Stimulated activated CD4-positive, alpha-beta T cell treated with anti-CD3 and anti-CD28 coated beads, TNF-alpha, amount 100 ng/mL, for 48 hours (primary cell): Measurements from ENCODE around the gene TTLL8.
A peak's percentile ranks its signal among the peaks of the same experiment; 100 is the strongest.
"Not testable (repeated sequence)": the region's sequence is repeated elsewhere in the genome, so short reads cannot be mapped to it uniquely, and the experiment has no call there.

Experiments
- DNase-seq, 3 donors: peaks; one replicate each; pipeline ENCODE4 v3.0.0-alpha.2; 2020; ENCODE audit warnings: low read depth in 3 of 3

TTLL8 gene

GRCh38 chr22:50001388-50002231, 56.5 kb downstream of the TTLL8 start:
- no peak for DNase-seq

DNA sequence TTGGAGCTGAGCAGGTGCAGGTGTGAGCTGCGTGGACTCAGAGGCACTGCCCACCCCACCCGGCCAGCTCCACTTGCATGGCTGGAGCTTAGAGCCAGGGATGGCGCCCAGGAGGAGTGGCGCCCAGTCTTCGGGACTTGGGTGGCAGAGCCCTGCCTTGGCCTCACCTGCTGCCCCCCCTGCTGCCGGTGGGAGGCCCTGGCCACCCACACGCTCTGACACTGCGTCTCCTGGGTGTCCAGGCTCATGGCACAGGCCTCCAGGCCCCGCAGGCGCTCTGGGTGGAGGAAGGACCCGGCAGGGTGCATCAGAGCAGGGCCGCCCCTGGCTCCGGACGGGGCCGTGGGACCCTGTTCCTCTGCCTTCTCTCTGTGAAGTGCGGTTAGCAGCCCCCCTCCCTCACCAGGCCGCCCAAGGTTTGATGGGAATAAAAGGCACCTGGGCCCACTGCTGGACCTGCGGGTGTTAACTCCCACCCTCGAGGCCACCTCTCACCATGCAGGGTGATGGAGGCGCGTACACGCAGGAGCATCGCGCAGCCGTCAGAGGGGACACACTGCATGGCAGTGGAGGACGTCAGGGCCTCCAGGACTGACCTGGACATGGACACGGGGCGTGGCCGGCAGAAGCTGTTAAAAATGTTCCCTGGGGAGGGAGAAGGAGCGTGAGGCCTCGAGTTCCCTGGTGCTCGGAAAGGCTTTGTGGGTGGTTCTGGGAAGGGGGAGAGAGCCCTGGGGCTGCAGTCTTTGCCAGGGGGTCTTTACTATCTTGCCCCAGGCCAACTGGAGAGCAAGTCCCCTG, 57.3 kb downstream of the TTLL8 start:
- DNase-seq, result no peak

DNA sequence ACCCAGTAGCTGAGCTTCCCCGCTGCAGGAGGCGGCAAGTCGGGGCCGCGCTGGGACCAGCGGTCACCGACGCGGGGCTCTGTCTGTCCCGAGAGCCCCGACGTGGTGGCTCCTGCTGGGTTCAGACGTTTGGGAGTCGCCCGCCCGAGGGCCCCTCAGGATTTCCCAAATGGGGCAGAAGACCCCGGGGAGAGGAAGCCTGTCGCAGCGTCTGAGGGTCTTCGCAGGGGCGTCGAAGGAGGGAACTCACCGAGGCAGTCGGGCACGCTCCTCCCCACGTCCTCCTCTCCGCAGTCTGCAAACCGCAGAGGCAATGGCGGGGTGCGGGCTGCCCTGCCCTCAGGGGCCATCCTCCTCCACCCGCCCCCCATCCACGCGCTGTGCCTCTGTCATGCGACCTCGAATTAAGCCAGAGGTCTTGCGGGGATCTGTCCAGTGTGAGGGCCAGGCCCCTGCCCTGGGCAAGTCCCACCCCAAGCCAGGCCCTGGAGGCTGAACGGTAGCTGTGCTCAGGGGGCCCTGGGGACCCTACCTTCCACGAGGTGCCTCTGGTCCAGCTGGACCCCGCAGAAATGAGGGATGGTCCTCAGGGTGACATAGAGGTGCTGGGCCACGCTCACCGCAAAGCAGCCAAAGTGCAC, 58.0 kb downstream of the TTLL8 start:
- no peak for DNase-seq

DNA sequence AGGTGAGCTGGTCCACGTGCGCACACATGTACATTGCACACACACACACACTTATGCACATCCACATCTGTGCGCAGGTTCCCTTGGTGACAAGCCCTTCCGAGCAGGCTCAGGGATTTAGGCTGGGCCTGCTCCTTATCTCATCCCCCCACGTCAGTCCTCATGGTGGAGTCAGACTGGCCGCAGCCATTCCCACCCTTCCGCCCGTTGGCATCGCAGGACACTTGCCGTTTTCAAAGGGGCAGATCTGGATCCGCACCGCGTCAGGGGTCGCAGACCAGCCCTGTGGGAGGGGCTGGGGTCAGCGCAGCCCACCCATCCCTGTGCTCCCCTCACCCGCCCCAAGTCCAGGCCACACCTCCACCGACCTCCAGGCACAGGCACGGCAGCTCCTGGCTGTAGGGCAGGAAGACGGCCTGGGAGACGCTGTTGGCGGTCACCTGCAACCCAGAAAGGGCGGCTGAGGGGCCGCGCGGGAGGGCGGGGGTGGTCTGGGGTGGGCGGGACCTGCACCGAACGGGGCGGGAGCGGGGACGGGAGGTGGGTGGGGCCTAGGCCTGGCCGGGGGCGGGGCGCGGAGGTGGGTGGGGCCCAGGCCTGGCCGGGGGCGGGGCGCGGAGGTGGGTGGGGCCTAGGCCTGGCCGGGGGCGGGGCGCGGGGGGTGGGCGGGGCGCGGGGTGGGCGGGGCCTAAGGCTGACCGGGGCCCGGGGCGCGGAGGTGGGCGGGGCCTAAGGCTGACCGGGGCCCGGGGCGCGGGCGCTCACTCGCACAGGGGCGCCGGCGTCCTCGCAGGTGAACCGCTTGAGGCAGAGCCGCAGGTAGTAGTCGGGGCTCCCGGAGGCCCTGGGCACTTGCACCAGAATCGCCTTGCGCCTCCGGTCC, 58.8 kb downstream of the TTLL8 start:
- no peak for DNase-seq

DNA sequence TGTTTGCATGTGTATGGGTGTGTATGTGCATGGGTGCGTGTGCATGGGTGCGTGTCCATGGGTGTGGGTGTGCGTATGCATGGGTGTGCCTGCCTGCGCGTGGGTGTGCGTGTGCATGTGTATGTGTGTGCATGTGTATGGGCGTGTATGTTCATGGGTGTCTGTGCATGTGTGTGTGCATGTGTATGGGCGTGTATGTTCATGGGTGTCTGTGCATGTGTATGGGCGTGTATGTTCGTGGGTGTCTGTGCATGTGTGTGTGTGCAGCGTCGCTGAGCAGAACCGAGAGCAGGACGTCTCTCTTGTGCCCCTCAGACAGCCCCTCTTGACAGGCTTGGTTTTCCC, 59.4 kb downstream of the TTLL8 start:
- no peak for DNase-seq

- DNase-seq, result no peak
Observed at GRCh38 chr22:49997932-49998717, 60.0 kb downstream of the TTLL8 start.

GRCh38 chr22:49997251-49997599, 60.9 kb downstream of the TTLL8 start:
- no peak for DNase-seq

GRCh38 chr22:49996518-49997250, 61.4 kb downstream of the TTLL8 start:
- DNase-seq, result no peak

- no peak for DNase-seq
Observed at GRCh38 chr22:49996119-49996517, 62.0 kb downstream of the TTLL8 start.

DNA sequence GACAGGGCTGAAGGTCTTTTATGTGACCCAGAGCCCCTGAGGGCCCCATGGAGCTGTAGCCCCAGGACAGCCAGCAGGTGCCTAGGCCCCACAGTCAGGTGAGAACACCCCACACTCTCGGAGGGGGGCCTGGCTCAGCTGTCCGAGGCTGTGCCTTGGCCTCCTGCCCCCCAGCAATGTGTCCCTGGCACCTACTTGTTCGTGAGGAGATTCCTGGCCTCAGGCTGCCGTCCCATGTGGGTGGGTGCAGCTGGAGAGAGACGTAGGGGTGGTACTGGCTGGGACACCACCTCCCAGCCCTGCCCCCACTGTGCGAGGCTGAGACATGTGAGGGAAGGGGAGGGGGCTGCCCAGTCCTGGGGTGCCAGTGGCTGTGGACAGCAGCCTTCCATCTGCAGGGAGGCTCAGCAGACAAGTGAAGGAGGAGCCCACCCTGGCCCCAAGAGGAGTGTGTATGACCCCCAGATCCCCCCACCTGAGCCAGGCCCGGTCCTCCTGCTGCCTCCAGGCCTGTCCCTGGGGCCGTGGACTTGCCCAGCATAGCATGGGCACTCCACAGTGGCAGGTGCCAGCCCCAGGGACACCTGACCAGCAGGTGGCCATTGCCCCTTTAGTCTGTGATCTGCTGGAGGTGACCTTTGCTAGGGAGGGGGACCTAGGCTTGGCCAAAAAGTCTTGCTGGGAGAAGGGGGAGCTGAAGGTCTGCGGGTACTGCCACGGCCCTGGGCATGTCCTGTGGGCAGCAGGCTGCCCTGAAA, 62.6 kb downstream of the TTLL8 start:
- no peak for DNase-seq

DNA sequence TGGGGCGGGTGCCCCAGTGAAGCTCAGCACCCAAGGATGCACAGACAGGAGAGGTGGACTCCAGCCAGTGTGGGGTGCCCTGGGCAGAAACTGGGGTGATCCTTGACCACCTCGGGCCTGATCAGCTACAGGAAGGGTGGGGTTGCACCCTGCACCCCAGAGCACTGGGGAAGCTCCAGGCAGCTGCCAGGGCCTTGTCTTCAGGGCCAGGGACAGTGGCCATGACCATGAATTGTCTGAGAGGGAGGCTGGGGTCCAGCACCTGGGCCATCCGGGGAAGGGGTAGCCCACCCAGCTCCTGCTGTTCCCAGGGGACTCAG, 63.1 kb downstream of the TTLL8 start:
- DNase-seq, result no peak

GRCh38 chr22:49994361-49995040, 63.6 kb downstream of the TTLL8 start:
- DNase-seq, result no peak

GRCh38 chr22:49993649-49994360, 64.3 kb downstream of the TTLL8 start:
- no peak for DNase-seq

GRCh38 chr22:49992921-49993648, 65.0 kb downstream of the TTLL8 start:
- DNase-seq, result peak in 2 of 3 donors; percentile 40 to 65

DNA sequence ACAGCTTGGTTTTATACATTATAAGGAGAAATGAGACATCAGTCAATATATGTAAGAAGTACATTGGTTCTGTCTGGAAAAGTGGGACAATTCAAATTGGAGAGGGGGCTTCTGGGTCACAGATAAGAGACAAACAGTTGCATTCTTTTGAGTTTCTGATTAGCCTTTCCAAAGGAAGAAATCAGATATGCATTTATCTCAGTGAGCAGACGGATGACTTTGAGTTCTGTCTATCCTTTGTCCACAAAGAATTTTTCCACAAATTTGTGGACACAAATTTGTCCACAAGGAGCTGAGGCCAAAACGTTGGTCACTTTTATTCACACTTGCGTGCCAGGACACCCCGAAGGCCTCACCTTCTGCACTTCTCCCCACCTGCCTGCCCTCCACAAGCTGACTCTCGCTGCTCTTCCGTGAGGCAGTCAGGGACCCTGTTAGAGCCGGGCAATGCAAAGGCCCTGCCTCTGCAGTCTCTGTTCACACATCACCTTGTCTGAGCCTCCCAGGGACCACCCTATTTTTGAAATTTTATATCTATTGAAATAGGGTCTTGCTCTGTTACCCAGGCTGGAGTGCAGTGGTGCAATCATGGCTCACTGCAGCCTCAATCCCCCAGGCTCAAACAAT, 66.1 kb downstream of the TTLL8 start:
- no peak for DNase-seq

GRCh38 chr22:49991167-49991566, 66.9 kb downstream of the TTLL8 start:
- DNase-seq, result no peak

- not testable (repeated sequence) for DNase-seq
Observed at GRCh38 chr22:49989826-49990225, 68.3 kb downstream of the TTLL8 start.
